Stimulated activated CD8-positive, alpha-beta memory T cell treated with anti-CD3 and anti-CD28 coated beads, Interleukin-15, amount 100 ng/mL, for 4 hours (primary cell): Measurements from ENCODE around the gene MC4R.
"Not testable (repeated sequence)": the region's sequence is repeated elsewhere in the genome, so short reads cannot be mapped to it uniquely, and the experiment has no call there.

Experiments used
- DNase-seq, 2 donors: peaks; one replicate each; pipeline ENCODE4 v3.0.0-alpha.2; 2020; ENCODE audit warnings: low read depth in 2 of 2

The MC4R gene

GRCh38 chr18:60372596-60372995 is at the start of gene MC4R:
Gene MC4R (minus strand): TSS chr18:60372775. CDS start chr18:60372349, 426 bp downstream.
- DNase-seq, result no peak

GRCh38 chr18:60422306-60422705 is 49.7 kb upstream of the MC4R start:
- DNase-seq, result not testable (repeated sequence)

GRCh38 chr18:60421356-60422118 is 49.0 kb upstream of the MC4R start:
- DNase-seq, result no peak

GRCh38 chr18:60417946-60418345 is 45.4 kb upstream of the MC4R start:
- no peak for DNase-seq

GRCh38 chr18:60413944-60414547 is 41.5 kb upstream of the MC4R start:
- no peak for DNase-seq

- no peak for DNase-seq
Measured at GRCh38 chr18:60411715-60412114, 39.1 kb upstream of the MC4R start.

- DNase-seq, result no peak
Measured at GRCh38 chr18:60406721-60407120, 34.1 kb upstream of the MC4R start.

GRCh38 chr18:60404486-60405085 is 32.0 kb upstream of the MC4R start:
- DNase-seq, result no peak

GRCh38 chr18:60401346-60401745 is 28.8 kb upstream of the MC4R start:
- DNase-seq, result no peak

DNA sequence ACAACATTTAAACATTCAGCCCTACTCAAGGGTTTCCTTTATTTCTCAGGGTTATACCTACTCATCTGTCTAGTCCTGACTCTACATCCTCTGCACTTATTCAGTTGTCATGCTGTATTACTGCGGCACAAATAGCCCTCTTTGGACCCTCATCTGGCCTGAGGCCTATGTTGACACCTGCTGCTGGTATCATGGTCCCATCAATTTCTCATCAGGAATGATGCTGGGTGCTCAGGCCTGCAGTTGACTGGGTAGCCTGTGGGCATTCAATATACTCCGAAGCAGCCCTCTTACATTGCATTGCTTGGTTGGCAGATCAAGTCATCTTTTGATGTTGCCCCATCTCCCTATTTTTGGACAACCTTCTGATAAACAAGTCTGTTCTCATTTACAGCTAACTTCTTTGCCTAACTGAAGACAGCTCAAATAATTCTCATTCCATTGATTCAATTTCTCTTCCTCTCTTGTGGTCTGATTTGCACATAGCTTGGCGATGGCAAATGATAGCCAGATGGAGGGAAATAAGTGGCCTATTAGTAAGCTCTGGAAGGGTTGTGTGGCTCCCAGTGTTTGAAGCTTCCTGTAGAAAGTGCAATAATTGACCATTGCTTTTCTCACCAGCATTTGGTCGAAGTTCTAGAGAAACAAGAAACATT is 19.1 kb upstream of the MC4R start:
- no peak for DNase-seq

GRCh38 chr18:60389314-60389713 is 16.7 kb upstream of the MC4R start:
- DNase-seq, result no peak

DNA sequence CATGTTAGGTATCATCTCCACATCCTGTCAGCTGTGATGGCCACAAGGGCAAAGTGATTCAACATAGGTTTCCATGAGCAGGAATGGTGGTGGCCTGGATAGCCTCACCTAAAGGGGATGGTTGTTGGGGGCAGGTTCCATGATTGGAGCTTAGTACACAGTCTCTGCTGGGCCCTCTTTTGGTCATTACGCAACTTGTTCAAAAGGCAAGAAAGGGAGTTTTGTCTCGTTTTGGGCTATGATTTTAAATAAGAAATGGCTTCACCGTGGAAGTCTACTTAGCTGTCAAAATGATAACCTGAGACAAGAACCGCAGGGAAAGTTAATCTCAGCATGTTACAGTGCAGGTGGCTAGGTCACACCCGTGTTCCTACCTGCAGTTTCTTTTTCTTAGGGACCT is 13.1 kb upstream of the MC4R start:
- DNase-seq, result no peak

GRCh38 chr18:60383893-60384292 is 11.3 kb upstream of the MC4R start:
- no peak for DNase-seq

GRCh38 chr18:60377778-60378469 is 5.3 kb upstream of the MC4R start:
- DNase-seq, result no peak

DNA sequence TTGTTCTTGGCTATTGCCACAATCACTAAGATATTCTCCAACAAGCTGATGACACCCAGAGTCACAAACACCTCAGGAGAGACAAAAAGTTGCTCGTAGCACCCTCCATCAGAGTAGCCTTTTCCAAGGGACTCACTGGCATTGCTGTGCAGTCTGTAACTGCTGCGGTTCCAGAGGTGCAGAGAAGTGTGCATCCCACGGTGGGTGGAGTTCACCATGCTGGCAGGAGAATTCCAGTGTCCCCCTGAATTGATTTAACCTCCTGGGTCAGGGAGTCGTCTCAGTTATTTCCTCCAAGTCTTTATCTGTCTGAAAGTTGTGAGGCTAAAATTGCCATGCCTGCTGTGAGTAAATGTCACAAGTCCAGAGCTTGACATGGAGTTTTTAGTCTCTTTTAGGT is 443 bp downstream of the MC4R start:
- DNase-seq, result no peak

- DNase-seq, result no peak
Measured at GRCh38 chr18:60358516-60358915, 14.1 kb downstream of the MC4R start.

DNA sequence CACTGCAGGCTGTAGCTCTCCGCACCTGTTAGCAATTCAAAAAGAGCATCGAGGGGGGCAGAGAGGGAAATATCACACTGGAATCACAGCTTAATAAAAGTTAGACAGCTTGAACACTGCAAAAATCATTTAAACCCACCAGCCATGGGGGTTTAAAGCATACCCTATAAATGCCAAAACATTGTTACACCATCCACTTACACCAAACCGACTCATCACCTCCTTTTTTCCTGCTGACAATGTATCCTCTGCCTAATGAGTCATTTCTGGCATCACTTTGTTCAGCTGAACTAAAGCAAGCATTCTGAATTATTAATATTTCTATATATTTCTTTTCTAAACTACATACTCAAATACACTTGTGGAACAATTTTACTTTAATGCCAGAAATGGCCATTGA is 21.6 kb downstream of the MC4R start:
- DNase-seq, result no peak

DNA sequence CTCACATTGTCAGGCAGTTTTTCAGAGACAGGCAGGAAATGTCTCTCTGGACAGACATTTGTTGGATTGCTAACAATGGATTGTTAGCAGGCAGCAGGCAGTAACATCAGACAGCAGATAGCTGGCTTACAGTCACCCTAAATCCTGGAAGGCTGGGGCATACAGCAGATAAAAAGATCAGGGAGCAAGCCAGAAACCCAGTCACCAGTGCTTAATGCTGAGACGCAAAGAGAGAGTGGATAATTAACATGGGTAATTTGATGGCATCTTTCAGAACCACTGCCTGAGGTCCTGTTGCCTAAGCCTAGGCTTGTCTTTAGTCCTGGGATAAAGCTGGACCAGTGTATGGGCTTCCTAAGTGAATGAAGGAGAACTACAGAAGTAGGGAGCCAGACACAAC is 22.4 kb downstream of the MC4R start:
- DNase-seq, result no peak

DNA sequence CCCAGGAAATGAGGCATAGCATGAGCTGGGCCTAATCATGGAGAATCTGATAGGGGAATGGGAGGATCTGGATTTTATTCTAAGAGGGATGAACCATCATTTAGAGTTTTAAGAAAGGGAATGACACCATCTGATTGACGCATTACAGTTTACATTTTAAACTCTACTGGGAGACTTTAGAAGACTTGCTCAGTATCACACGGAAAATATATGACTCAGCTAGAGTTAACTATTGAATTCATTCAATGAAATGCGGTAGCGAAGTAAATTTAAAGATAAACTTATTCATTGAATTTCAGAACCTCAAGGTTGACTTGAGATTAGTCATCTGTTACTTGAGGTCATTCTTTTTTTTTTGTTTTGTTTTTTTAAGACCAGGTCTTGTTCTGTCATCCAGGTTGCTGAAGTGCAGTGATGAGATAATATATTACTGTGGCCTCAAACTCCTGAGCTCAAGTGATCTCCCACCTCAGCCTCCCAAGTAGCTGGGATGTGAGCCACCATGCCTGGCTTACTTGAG is 25.0 kb downstream of the MC4R start:
- no peak for DNase-seq

- DNase-seq, result no peak
Measured at GRCh38 chr18:60339018-60339417, 33.6 kb downstream of the MC4R start.

DNA sequence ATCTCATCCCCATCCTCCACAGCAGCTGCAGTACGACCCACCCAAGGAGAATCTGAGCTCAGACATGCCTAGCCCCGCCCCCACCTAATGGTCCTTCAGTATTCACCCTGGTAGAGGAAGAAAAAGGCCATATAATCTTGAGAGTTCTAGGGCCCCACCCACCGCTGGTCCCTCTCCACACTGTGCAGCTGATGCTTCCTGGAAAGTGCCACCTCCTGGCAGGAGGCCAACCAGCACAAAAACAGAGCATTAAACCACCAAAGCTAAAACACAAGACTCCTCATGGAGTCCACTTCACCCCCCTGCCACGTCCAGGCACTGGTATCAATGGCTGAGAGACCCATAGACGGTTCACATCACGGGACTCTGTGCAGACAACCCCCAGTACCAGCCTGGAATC is 40.7 kb downstream of the MC4R start:
- no peak for DNase-seq

GRCh38 chr18:60329131-60329530 is 43.4 kb downstream of the MC4R start:
- no peak for DNase-seq
